ENCODE results near the gene NCBP2.

GRCh38 chr3:196985954-196986885 is 43.9 kb upstream of the NCBP2 start:
- TF ChIP-seq CTCF (IDR thresholded peaks at IDR 0.05) (no peak), POLR2A (IDR thresholded peaks at IDR 0.05) (no peak)

Measured in uterus (tissue), 2 donors.